ENCODE data around the gene AFG1L. TPM values are rescaled to one million over a fixed set of nuclear protein-coding genes. Genes with fewer than 3 reads are reported as not detected.

Gene AFG1L
- total RNA-seq, 1 donor from 2014 or later, result 13.3 TPM

DNA sequence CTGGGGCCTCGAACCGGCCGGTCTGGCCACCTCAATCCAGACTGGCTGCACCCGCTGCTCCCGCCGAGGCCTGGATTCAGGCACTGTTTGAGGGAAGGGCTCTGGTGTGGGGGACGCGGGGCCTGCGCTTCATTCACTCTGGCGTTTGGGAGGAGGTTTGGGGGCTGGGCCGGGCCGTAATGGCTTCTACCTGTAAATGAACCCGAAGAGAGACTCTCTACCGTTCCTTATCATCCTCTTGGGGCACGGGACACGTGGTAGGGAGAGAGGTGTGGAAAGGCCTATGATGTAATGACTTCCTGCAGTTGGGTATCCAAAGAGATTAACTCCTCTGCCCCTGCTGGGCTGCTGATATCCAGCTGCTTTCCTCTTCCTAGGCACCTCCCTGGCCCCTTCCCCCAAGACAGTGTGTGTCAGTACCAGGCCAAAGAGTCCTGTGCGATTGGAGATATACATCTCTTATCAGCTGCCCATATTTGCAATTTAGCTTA is 267.7 kb downstream of the AFG1L start:
- peaks cover 77% of the 10 kb centered on the region for H3K4me1 ChIP-seq
- TF ChIP-seq, protein P1, sequence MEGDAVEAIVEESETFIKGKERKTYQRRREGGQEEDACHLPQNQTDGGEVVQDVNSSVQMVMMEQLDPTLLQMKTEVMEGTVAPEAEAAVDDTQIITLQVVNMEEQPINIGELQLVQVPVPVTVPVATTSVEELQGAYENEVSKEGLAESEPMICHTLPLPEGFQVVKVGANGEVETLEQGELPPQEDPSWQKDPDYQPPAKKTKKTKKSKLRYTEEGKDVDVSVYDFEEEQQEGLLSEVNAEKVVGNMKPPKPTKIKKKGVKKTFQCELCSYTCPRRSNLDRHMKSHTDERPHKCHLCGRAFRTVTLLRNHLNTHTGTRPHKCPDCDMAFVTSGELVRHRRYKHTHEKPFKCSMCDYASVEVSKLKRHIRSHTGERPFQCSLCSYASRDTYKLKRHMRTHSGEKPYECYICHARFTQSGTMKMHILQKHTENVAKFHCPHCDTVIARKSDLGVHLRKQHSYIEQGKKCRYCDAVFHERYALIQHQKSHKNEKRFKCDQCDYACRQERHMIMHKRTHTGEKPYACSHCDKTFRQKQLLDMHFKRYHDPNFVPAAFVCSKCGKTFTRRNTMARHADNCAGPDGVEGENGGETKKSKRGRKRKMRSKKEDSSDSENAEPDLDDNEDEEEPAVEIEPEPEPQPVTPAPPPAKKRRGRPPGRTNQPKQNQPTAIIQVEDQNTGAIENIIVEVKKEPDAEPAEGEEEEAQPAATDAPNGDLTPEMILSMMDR (IDR thresholded peaks at IDR 0.05; ENCODE audit: borderline replicate concordance), result peak; percentile 29
- H3K27me3 ChIP-seq (ENCODE audit: low read depth), result no peaks in the 10 kb centered on the region
- H3K27ac ChIP-seq (replicated peaks), result peak overlapping the region; percentile 98
- no peaks in the 10 kb centered on the region for H3K9me3 ChIP-seq (replicated peaks)
- DNase-seq, result peak; percentile 64
- peaks cover 9% of the 10 kb centered on the region for H3K36me3 ChIP-seq
- intact Hi-C loops (cut with micrococcal nuclease), result loop anchor here (10.0 kb wide), 1 partner anchor 92 kb away; no protein-coding TSS in a partner anchor
- peak overlapping the region; percentile 88 for H3K4me3 ChIP-seq

GRCh38 chr6:108563292-108563691 is 268.4 kb downstream of the AFG1L start:
- H3K9me3 ChIP-seq (replicated peaks), result no peaks in the 10 kb centered on the region
- no peaks in the 10 kb centered on the region for H3K27me3 ChIP-seq (ENCODE audit: low read depth)
- H3K36me3 ChIP-seq, result peaks cover 15% of the 10 kb centered on the region
- intact Hi-C loops (cut with micrococcal nuclease), result loop anchor here (10.0 kb wide), 1 partner anchor 92 kb away; no protein-coding TSS in a partner anchor
- H3K4me1 ChIP-seq, result peaks cover 84% of the 10 kb centered on the region
- H3K27ac ChIP-seq (replicated peaks), result peak overlapping the region; percentile 98
- TF ChIP-seq, protein P1 (IDR thresholded peaks at IDR 0.05; ENCODE audit: borderline replicate concordance), result no peak
- peak overlapping the region; percentile 88 for H3K4me3 ChIP-seq
- no peak for DNase-seq

DNA sequence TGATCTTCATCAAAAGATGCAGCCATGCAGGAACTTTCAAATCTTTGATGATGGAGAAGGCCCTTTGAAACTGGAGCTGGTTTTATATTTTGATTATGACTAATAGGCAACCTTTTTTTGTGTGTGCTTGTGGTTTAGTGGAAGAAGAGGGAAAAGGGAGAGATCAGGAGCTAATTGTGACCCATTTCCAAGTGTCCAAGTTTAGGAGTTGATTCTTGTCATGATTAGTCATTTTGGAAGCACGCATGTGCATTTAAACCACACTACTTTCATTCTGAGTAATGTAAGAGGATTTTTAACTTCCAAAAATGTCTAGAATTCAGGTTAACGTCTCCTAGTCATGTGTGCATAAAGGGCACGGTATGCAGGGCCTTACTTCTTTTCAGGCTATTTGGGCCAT is 269.3 kb downstream of the AFG1L start:
- Histone ChIP-seq H3K27ac (replicated peaks) (peak overlapping the region; percentile 98), H3K9me3 (replicated peaks) (no peaks in the 10 kb centered on the region), H3K27me3 (ENCODE audit: low read depth) (no peaks in the 10 kb centered on the region), H3K4me3 (peak overlapping the region; percentile 88), H3K36me3 (peaks cover 21% of the 10 kb centered on the region), H3K4me1 (peaks cover 86% of the 10 kb centered on the region)
- intact Hi-C loops (cut with micrococcal nuclease), result loop anchor here (10.0 kb wide), 1 partner anchor 91 kb away; no protein-coding TSS in a partner anchor
- TF ChIP-seq, protein P1 (IDR thresholded peaks at IDR 0.05; ENCODE audit: borderline replicate concordance), result no peak
- DNase-seq, result no peak

- peak overlapping the region; percentile 88 for H3K4me3 ChIP-seq
- peak overlapping the region; percentile 98 for H3K27ac ChIP-seq (replicated peaks)
- H3K27me3 ChIP-seq (ENCODE audit: low read depth), result no peaks in the 10 kb centered on the region
- H3K4me1 ChIP-seq, result peaks cover 88% of the 10 kb centered on the region
- H3K9me3 ChIP-seq (replicated peaks), result no peaks in the 10 kb centered on the region
- H3K36me3 ChIP-seq, result peaks cover 32% of the 10 kb centered on the region
- DNase-seq, result no peak
- TF ChIP-seq, protein P1 (IDR thresholded peaks at IDR 0.05; ENCODE audit: borderline replicate concordance), result no peak
- intact Hi-C loops (cut with micrococcal nuclease), result loop anchor here (10.0 kb wide), 1 partner anchor 90 kb away; no protein-coding TSS in a partner anchor
Measured at GRCh38 chr6:108565091-108565766, 270.4 kb downstream of the AFG1L start.

DNA sequence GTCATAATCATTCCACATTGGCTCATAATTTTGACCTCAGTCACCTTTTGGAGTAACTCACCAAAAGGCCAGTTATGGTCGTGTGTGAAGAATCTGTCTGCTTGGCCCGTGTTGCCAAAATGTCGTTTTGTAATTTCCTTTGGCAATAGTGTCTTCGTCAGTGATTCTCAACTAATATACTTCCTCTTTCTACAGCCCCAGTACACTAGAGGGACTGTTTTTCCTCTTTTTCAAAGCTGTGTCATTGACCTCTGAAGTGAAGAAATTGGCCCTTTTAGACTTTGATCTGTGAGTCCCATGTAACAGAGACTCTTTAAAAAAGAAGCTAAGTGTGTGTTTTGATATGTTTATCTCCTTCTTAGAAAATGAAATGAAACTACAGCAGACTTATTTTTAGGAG is 271.0 kb downstream of the AFG1L start:
- Histone ChIP-seq H3K36me3 (peaks cover 38% of the 10 kb centered on the region), H3K9me3 (replicated peaks) (no peaks in the 10 kb centered on the region), H3K27me3 (ENCODE audit: low read depth) (no peaks in the 10 kb centered on the region), H3K4me3 (peak overlapping the region; percentile 88), H3K27ac (replicated peaks) (peak overlapping the region; percentile 98), H3K4me1 (peaks cover 93% of the 10 kb centered on the region)
- DNase-seq, result no peak
- intact Hi-C loops (cut with micrococcal nuclease), result loop anchor here (10.0 kb wide), 1 partner anchor 89 kb away; no protein-coding TSS in a partner anchor
- TF ChIP-seq, protein P1 (IDR thresholded peaks at IDR 0.05; ENCODE audit: borderline replicate concordance), result peak; percentile 35
